HCT116 (cell line): ENCODE results near the gene KDM2B.

Experiments
- CTCF ChIP-seq, 3 experiments: fragments of 200-600 bp in 1 of 3; sonication (generic) in 1 of 3; IDR thresholded peaks in 2 of 3; conservative IDR thresholded peaks in 1 of 3; 2 replicates each; pipeline ENCODE4 v1.5.1; 2012 to 2017; ENCODE audit warnings: low read depth in 2 of 3, low read length in 2 of 3, antibody characterized with exemption in 1 of 3, borderline replicate concordance in 1 of 3, control low read depth in 1 of 3, mild to moderate bottlenecking in 1 of 3, mixed read lengths in 1 of 3, mixed run types in 1 of 3, moderate library complexity in 1 of 3; ENCODE audit not compliant: insufficient read depth in 1 of 3
- EGR1 ChIP-seq: IDR thresholded peaks from 2 replicates; pipeline ENCODE4 v1.6.1; 2012; ENCODE audit warnings: low read depth
- EZH2 ChIP-seq: fragments of 200-600 bp; sonication (generic); IDR thresholded peaks from 2 replicates; pipeline ENCODE4 v1.6.1; 2017; ENCODE audit warnings: antibody characterized with exemption, mixed run types
- JUND ChIP-seq: IDR thresholded peaks from 2 replicates; pipeline ENCODE4 v1.6.1; 2012
- SIN3A ChIP-seq: IDR thresholded peaks from 2 replicates; pipeline ENCODE4 v1.6.1; 2012; ENCODE audit warnings: low read depth
- ZFX ChIP-seq: fragments of 450-650 bp; IDR thresholded peaks from 2 replicates; pipeline ENCODE4 v1.6.1; 2017
- TF ChIP-seq, protein P1 (sequence below): IDR thresholded peaks from 2 replicates; pipeline ENCODE4 v1.6.1; 2012; ENCODE audit warnings: low read depth

- no peak for TF ChIP-seq CTCF (IDR thresholded peaks at IDR 0.05 in 2 of 3, conservative IDR thresholded peaks at IDR 0.05 in 1 of 3; ENCODE audit: borderline replicate concordance in 1 of 3, insufficient read depth in 1 of 3, low read depth in 2 of 3, low read length in 2 of 3)
- TF ChIP-seq SIN3A: no peak
- TF ChIP-seq ZFX: no peak
- no peak for TF ChIP-seq EZH2
- TF ChIP-seq, protein P1, sequence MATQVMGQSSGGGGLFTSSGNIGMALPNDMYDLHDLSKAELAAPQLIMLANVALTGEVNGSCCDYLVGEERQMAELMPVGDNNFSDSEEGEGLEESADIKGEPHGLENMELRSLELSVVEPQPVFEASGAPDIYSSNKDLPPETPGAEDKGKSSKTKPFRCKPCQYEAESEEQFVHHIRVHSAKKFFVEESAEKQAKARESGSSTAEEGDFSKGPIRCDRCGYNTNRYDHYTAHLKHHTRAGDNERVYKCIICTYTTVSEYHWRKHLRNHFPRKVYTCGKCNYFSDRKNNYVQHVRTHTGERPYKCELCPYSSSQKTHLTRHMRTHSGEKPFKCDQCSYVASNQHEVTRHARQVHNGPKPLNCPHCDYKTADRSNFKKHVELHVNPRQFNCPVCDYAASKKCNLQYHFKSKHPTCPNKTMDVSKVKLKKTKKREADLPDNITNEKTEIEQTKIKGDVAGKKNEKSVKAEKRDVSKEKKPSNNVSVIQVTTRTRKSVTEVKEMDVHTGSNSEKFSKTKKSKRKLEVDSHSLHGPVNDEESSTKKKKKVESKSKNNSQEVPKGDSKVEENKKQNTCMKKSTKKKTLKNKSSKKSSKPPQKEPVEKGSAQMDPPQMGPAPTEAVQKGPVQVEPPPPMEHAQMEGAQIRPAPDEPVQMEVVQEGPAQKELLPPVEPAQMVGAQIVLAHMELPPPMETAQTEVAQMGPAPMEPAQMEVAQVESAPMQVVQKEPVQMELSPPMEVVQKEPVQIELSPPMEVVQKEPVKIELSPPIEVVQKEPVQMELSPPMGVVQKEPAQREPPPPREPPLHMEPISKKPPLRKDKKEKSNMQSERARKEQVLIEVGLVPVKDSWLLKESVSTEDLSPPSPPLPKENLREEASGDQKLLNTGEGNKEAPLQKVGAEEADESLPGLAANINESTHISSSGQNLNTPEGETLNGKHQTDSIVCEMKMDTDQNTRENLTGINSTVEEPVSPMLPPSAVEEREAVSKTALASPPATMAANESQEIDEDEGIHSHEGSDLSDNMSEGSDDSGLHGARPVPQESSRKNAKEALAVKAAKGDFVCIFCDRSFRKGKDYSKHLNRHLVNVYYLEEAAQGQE: no peak
- TF ChIP-seq JUND: no peak
- TF ChIP-seq EGR1: no peak
Measured at GRCh38 chr12:121519227-121519626, 61.6 kb downstream of the KDM2B start.
